Kasumi-1 (cell line): Measurements from ENCODE around the gene MYBPH.

Experiments
- DNase-seq, 2 experiments: peaks; one replicate each; lab custom pipeline; 2025; lab: John Stamatoyannopoulos, UW

Gene MYBPH

DNA sequence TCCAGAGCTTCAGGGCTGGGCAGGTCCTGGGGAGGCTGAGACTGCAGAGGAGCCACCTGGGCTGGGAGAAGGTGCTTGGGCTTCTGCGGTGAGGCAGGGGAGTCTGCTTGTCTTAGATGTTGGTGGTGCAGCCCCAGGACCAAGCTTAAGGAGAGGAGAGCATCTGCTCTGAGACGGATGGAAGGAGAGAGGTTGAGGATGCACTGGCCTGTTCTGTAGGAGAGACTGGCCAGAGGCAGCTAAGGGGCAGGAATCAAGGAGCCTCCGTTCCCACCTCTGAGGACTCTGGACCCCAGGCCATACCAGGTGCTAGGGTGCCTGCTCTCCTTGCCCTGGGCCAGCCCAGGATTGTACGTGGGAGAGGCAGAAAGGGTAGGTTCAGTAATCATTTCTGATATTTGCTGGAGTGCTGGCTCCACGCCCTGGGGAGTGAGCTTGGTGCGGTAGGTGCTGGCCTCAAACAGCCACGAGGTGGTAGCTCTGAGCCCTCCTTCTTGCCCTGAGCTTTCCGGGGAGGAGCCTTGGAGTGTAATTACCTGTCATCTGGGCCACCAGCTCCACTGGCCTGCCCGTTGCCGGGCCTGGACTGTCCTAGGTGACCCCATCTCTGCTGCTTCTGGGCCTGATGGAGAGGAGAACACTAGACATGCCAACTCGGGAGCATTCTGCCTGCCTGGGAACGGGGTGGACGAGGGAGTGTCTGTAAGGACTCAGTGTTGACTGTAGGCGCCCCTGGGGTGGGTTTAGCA, 9.3 kb downstream of the MYBPH start:
- no peak for DNase-seq

DNA sequence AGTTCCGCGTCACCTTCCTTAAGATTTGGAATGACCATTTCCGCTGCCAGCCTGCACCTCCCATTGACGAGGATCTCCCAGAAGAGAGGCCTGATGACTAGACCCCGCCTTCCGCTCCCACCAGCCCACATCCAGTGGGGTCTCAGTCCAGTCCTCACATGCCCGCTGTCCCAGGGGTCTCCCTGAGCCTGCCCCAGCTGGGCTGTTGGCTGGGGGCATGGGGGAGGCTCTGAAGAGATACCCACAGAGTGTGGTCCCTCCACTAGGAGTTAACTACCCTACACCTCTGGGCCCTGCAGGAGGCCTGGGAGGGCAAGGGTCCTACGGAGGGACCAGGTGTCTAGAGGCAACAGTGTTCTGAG, 9.8 kb downstream of the MYBPH start:
- no peak for DNase-seq

- no peak for DNase-seq
These were observed 10.4 kb downstream of the MYBPH start for GRCh38 chr1:203165101-203165799.

DNA sequence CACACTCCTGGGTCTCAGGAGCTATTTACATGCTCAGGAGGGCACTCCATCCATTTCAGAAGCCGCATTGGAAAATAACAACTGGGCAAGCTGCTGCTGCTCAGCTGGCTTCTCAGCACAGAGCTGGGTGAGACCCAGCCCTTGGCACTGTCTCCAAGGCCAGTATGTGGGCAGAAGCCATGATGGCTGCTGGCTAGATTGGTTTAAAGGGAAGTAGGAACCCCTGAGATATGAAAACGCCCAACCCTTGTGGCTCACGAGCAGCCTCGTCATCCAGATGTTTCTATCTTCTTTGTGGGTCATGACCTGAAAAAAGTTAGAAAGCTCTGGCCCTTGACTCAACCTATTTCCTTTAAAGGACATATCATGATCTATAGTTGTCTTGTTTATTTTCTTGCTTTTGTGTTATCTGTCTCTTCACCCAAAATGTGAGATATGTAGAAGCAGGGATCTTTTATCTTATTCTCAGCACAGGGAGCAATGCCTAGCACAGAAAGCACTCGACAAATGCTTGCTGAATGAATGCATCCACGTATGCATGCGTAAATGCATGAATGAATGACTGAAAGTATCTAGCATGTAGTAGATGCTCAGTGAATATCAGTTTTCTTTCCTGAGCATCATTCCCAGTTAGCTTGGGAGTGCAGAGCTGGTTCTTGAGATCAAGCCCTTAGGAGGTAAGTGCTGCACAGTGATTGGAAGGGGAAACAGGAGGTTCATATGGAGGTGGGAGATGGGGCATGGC, 11.6 kb downstream of the MYBPH start:
- no peak for DNase-seq

GRCh38 chr1:203162403-203162802, 13.2 kb downstream of the MYBPH start:
- no peak for DNase-seq

GRCh38 chr1:203161703-203162102, 13.9 kb downstream of the MYBPH start:
- no peak for DNase-seq

DNA sequence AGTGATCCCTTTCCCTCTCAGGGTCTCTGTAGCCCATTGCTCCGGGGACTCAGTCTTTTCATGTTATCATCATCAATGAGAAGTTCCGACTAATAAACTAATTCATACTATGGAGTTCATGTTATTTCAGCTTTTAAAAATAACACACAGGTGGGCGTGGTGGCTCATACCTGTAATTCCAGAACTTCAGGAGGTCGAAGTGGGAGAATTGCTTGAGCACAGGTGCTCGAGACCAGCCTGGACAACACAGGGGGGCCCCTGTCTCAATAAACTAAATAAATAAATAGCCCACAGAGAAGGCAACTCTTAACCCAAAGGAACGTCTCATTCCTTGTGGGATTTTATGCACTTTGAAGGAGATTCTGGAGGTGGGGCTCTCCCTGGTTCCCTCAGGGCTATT, 14.5 kb downstream of the MYBPH start:
- DNase-seq, result no peak

DNA sequence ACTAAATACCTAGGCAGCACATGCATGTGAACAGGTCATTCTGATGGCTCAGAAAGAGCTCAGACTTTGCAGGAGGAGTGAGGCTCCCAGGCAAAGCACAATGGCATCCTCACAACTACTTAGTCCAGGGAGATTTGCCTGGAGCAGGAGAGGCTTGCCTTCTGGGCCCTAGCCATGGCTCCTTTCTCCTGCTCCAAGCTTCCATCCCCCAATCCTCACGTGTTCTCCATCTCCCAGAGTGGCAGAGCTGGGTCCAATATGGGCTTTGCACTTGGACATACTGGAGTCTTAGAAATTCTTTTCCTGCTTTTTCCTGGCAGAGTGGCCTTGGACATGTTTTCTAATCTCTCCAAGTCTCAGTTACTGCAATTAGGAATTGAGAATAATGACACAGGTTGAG, 15.8 kb downstream of the MYBPH start:
- no peak for DNase-seq

DNA sequence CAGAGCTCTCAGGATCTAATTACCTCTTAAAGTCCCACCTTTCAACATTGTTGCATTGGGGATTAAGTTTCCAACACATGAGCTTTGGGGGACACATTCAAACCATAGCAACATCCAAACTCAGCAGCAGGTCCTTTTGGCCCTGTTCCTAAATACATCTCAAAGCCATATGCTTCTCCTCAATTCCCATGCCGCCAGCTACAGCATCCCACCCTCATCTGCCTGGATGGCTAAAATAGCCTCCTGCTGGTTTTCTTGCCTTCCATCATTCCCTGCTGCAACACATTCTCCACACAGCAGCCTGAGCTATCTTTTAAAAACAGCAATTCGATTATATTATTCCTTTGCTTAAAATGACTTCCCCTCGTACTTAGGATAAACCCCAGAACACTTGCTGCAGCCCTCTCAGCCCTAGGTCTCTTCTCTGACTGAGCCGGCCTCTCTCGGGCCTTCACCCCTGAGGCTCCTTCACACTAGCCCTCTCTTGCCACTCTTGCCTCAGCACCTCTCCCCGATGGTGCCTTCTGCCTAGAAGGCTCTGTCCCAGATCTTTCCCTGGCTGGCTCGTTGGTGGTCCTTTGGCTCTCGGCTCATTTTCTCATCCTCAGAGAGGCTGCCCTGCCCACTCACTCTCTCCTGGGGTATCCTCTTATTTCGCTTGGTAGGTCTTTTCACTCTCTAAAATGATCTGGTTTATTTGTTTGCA, 16.5 kb downstream of the MYBPH start:
- no peak for DNase-seq

DNA sequence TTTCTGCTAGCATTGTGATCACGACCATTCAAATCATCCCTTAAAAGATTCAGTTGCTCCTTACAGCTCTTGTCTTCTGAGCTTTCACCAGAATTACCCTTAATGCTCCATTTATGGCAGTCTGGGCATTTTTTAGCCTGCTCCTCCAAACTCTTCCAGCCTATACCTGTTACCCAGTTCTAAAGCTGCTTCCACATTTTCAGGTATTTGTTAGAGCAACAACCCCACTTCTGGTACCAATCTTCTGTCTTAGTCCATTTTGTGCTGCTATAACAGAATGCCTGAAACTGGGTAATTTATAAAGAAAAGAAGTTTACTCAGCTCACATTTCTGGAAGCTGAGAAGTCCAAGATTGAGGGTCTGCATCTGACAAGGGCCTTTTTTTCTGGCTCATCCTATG, 17.2 kb downstream of the MYBPH start:
- no peak for DNase-seq

- DNase-seq, result no peak
These were observed 19.3 kb downstream of the MYBPH start for GRCh38 chr1:203156280-203156679.

GRCh38 chr1:203153989-203154821, 21.4 kb downstream of the MYBPH start:
- no peak for DNase-seq

DNA sequence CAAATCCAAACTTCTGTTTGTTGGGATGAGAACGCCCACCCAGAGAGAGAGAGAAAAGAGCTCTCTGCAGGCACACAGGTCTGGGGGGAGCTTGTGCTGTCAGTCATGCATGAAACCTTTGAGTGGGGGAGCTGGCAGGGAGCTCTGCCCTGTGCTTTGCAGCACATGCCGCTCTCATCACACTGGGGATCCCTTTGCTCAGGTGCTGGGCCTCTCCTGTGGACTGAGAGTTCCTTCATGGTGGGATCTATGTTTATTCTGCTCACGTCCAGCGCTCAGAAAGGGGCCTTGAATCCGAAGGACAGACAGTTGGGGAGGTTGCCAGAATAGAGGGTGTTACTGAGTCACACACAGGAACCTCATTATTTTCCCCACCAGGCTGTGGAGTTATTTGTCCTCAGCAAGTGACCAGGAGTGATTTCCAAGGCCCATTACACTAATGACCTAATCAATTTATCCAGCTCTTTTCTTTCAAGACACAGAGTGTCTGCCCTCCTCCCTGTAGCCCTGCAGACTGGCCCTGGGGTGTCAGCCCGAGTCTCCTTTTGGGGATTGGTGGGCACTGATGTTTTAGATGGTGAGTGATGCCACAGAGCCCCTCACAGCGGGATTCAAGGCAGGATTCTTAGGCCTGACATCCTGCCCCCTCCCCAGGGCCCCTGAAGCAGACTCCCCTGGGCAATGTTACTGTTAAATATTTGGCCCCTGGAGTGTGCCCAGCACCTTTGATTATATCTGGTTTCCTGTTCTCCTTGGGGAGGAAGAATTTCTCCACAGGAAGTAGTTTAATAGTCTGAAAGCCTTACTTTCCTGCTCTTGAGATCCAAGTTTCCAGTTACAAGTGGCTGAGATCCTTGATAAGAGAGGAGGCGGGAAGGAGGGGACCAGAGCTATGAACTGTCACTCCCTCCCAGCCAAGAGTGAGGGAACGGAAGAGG, 22.3 kb downstream of the MYBPH start:
- no peak for DNase-seq

DNA sequence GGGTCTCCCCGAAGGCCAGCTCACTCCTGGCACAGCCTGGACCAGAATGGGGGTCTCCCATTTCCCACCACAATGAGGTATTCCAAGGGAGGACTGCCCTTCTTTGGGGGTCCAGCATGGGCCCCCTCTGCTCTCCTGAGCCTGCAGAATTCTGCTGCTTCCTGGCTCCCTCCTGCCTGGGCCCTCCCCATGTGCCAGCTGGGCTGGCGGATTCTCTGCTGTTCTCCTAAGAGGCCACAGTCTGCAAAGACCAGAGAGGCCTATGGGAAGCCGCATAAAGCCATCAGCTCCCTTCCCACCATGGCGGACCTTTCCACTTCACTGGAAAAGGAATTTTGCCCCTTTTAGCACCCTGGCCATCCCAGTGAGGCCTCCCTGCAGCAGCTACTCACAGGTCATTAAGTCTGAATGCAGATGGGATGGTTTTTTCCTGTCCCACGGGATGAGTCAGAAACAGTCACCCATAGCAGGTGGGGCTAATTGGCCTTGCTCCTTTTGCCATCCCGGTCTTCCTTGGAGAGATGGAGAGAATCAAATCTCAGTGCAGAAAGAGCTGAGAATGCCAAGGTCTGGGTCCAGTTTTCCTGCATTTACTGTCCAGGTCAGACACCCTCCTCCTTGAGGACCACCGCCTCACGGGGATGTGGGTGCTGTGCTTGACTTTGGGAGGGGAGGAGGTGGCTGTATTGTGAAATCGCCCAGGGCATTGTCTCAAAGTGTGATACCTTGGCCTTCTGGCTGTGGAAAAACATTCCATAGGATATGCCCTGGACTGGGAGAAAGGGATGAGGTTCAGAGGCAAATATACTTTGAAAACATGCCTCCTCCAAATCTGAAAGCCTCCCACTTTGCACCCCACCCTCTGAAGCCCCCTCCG, 23.2 kb downstream of the MYBPH start:
- DNase-seq, result no peak

GRCh38 chr1:203151362-203152157, 24.1 kb downstream of the MYBPH start:
- DNase-seq, result no peak

- DNase-seq, result no peak
These were observed 24.9 kb downstream of the MYBPH start for GRCh38 chr1:203150511-203151297.

DNA sequence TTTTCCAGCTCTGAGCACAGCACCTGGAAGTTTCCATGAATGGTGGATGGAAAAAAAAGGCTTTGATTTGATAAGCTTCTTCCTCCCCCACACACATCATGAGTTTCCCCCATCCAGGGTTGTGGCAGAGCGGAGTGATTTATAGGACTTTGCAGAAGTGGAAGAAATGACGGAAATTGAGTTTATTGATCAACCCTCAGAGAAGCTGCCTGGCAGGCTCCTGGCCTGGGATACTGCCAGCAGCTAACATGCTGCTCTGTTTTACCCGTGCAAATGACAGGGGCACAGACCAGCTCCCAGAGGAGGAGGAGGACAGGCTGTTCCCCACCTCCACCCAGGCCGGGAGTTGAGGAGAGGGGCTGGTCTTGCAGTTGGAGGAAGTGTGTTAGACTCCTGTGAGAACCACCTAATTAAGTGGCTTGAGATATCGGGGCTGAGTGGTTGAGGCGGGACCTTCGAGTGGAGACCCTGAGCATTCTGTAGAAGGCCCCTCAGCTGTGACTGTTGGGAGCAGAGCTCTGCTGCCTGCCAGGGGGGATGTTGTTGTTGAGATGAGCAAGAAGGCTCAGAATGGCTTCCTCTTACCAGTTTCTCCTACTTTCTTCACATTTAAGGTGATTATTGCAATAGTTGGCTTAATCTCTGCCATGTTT, 26.3 kb downstream of the MYBPH start:
- DNase-seq, result no peak
